Gastroesophageal sphincter (tissue), 4 donors: ENCODE measurements around the gene KCNJ10. TPM values are rescaled to one million over a fixed set of nuclear protein-coding genes. Genes with fewer than 3 reads are reported as not detected.

Experiments used
- ATAC-seq: fragments of 150-250 bp; one replicate; pipeline ENCODE4 v1.9.1; 2016; ENCODE audit warnings: mild to moderate bottlenecking, moderate library complexity
- H3K27ac ChIP-seq, 4 donors: fragments of 200-600 bp; sonication (generic) in 3 of 4; 1 replicate in 3 of 4; 2 replicates in 1 of 4; pipeline ENCODE4 v1.5.1; 2016 to 2019
- H3K27me3 ChIP-seq: fragments of 200-600 bp; sonication (generic); one replicate; pipeline ENCODE4 v1.5.1; 2019
- H3K36me3 ChIP-seq, 2 donors: fragments of 200-600 bp; sonication (generic); one replicate each; pipeline ENCODE4 v1.5.1; 2019; ENCODE audit warnings: control low read depth in 1 of 2
- H3K4me1 ChIP-seq, 3 donors: fragments of 200-600 bp; sonication (generic); 1 replicate in 2 of 3; 2 replicates in 1 of 3; pipeline ENCODE4 v1.5.1; 2016 to 2019; ENCODE audit warnings: control low read depth in 2 of 3
- H3K4me3 ChIP-seq, 2 donors: fragments of 200-600 bp; sonication (generic); one replicate each; pipeline ENCODE4 v1.5.1; 2019; ENCODE audit warnings: mild to moderate bottlenecking in 1 of 2, moderate library complexity in 1 of 2
- H3K9me3 ChIP-seq, 3 donors: fragments of 200-600 bp; sonication (generic); one replicate each; pipeline ENCODE4 v1.5.1; 2017 to 2019; ENCODE audit warnings: control low read depth in 2 of 3
- CTCF ChIP-seq, 4 experiments: fragments of 200-600 bp in 2 of 4; fragments of 450-650 bp in 2 of 4; sonication (generic) in 1 of 4; IDR thresholded peaks; one replicate each; pipeline ENCODE4 v1.5.1; 2017 to 2019; ENCODE audit warnings: antibody characterized with exemption in 4 of 4, mild to moderate bottlenecking in 2 of 4, moderate library complexity in 2 of 4
- EP300 ChIP-seq: sonication (generic); formaldehyde crosslinking; IDR thresholded peaks from one replicate; pipeline ENCODE4 v1.6.1; 2017; ENCODE audit warnings: antibody characterized with exemption, mild to moderate bottlenecking
- POLR2A ChIP-seq, 2 donors: fragments of 450-650 bp; IDR thresholded peaks; one replicate each; pipeline ENCODE4 v1.6.1; 2017; ENCODE audit warnings: antibody characterized with exemption in 2 of 2, mild to moderate bottlenecking in 2 of 2, moderate library complexity in 1 of 2
- POLR2AphosphoS5 ChIP-seq: sonication (generic); formaldehyde crosslinking; IDR thresholded peaks from one replicate; pipeline ENCODE4 v1.6.1; 2017; ENCODE audit warnings: antibody characterized with exemption
- WGBS, 2 donors: methylation state at CpG; one replicate each; pipeline ENCODE4 v1.1.5; 2018; ENCODE audit warnings: low coverage in 1 of 2; 5-methylcytosine and 5-hydroxymethylcytosine counted together
- total RNA-seq, 4 donors: library from RNA; depleted of rRNA; stranded (reverse); fragments of >200 nt; gene quantifications; one replicate each; pipeline ENCODE4 v1.1.0, GENCODE V29; 2016

Gene KCNJ10
- total RNA-seq, 4 donors from 2014 or later, result not detected

DNA sequence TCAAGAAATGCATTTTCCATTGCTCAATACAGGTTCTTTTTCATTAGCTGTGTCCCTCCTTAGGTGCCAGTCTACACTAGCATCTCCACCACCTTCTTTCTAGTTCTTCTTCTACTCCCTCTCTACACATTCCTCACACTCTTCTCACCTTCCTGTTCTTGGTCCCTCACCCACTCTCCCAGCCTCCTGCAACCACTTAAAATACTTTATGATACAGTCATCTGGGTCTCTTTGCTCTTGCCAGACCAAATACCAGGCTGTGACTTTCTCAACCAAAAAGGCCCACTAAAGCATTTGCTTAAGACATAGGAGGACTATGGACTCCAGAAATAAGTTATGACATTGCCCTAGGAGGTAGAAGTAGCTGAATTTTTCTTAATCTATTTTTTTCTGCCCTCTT, 73.3 kb downstream of the KCNJ10 start:
- Histone ChIP-seq H3K27ac (no peak overlapping the region), H3K9me3 (no peaks in the 10 kb centered on the region), H3K4me1 (no peaks in the 10 kb centered on the region), H3K36me3 (no peaks in the 10 kb centered on the region), H3K4me3 (no peak overlapping the region), H3K27me3 (no peaks in the 10 kb centered on the region)
- TF ChIP-seq CTCF (IDR thresholded peaks at IDR 0.05), result no peak
- TF ChIP-seq POLR2A (IDR thresholded peaks at IDR 0.05), result no peak
- TF ChIP-seq EP300, result no peak
- no peak for TF ChIP-seq POLR2AphosphoS5
- no peak for ATAC-seq

GRCh38 chr1:159994896-159995295, 75.1 kb downstream of the KCNJ10 start:
- TF ChIP-seq EP300, result no peak
- no peak for TF ChIP-seq POLR2AphosphoS5
- no peak for TF ChIP-seq CTCF (IDR thresholded peaks at IDR 0.05)
- no peak for TF ChIP-seq POLR2A (IDR thresholded peaks at IDR 0.05)
- Histone ChIP-seq H3K4me3 (no peak overlapping the region), H3K27ac (no peak overlapping the region), H3K27me3 (peaks cover 6% of the 10 kb centered on the region), H3K9me3 (no peaks in the 10 kb centered on the region), H3K36me3 (no peaks in the 10 kb centered on the region), H3K4me1 (no peaks in the 10 kb centered on the region)
- no peak for ATAC-seq
- WGBS, 2 donors, result 82 to 88% methylated on average over 1 to 2 of the region's 2 CpGs

DNA sequence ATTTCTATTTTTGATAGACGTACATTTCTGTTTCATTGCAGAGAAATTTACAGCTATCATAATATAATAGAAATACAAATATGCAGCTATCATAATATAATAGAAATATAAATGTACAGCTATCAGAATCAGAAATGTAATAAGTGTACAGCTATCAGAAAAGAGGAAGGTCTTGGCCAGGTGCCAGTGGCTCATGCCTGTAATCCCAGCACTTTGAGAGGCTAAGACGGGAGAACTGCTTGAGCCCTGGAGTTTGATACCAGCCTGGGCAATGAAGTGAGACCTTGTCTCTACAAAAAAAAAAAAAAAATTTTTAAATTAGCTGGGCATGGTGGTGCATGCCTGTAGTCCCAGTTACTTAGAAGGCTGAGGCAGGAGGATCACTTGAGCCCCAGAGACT, 76.0 kb downstream of the KCNJ10 start:
- no peaks in the 10 kb centered on the region for H3K9me3 ChIP-seq
- H3K36me3 ChIP-seq, result no peaks in the 10 kb centered on the region
- TF ChIP-seq POLR2AphosphoS5 (no peak), POLR2A (IDR thresholded peaks at IDR 0.05) (no peak), EP300 (no peak), CTCF (IDR thresholded peaks at IDR 0.05) (no peak)
- H3K27ac ChIP-seq, result no peak overlapping the region
- ATAC-seq, result no peak
- H3K27me3 ChIP-seq, result peaks cover 6% of the 10 kb centered on the region
- 47% methylated on average over 2 of the region's 2 CpGs for WGBS, 2 donors
- no peaks in the 10 kb centered on the region for H3K4me1 ChIP-seq
- H3K4me3 ChIP-seq, result no peak overlapping the region

DNA sequence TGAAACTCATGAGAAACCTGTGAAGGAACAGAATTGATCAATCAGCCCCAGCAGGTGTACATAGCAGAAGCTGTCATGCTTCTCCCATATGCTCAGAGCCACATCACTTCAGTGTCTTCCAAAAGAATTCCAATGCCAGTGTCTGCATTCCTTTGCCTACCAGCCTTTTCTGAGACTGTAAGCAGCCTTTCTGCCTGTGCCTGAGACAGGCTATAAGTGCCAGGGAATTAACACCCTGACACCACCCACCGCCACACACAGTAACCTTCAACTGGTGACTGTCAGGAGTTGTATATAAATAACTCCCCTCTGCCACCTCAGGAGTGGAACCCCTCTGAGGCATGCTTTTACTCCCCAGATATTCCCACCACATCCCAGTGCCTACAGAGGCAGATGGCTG, 77.8 kb downstream of the KCNJ10 start:
- no peak overlapping the region for H3K4me3 ChIP-seq
- 71% methylated on average over 1 of the region's 1 CpG; no CpG with 5 or more reads in 1 of the 2 donors for WGBS, 2 donors
- TF ChIP-seq EP300 (no peak), POLR2A (IDR thresholded peaks at IDR 0.05) (no peak), CTCF (IDR thresholded peaks at IDR 0.05) (no peak), POLR2AphosphoS5 (no peak)
- H3K9me3 ChIP-seq, result no peaks in the 10 kb centered on the region
- H3K27ac ChIP-seq, result no peak overlapping the region
- H3K36me3 ChIP-seq, result no peaks in the 10 kb centered on the region
- ATAC-seq, result no peak
- H3K4me1 ChIP-seq, result no peaks in the 10 kb centered on the region
- peaks cover 11% of the 10 kb centered on the region for H3K27me3 ChIP-seq

- Histone ChIP-seq H3K4me3 (no peak overlapping the region), H3K36me3 (no peaks in the 10 kb centered on the region), H3K27me3 (peaks cover 13% of the 10 kb centered on the region), H3K4me1 (no peaks in the 10 kb centered on the region), H3K9me3 (no peaks in the 10 kb centered on the region), H3K27ac (no peak overlapping the region)
- ATAC-seq, result no peak
- TF ChIP-seq EP300, result no peak
- TF ChIP-seq CTCF (IDR thresholded peaks at IDR 0.05), result no peak
- no peak for TF ChIP-seq POLR2AphosphoS5
- TF ChIP-seq POLR2A (IDR thresholded peaks at IDR 0.05), result no peak
- WGBS, 2 donors, result 64 to 70% methylated on average over 4 of the region's 4 CpGs
These were observed 78.4 kb downstream of the KCNJ10 start for GRCh38 chr1:159991513-159991912.
